ENCODE results near the gene PSENEN.
A peak's percentile ranks its signal among the peaks of the same experiment; 100 is the strongest.

The PSENEN gene

GRCh38 chr19:35717665-35718344 lies 27.6 kb upstream of the PSENEN start, which contains the start of gene KMT2B:
Gene KMT2B, plus strand, starts transcription at chr19:35718003. Its CDS starts 16 bp downstream, at chr19:35718019.
- peak; percentile 69; the same call in 2 of the 3 replicates for ATAC-seq
- TF ChIP-seq TSHZ2 (CRISPR knock-in tag; IDR thresholded peaks at IDR 0.05) (peak; percentile 1; the same call in 1 of the 2 replicates), TOX (CRISPR knock-in tag; IDR thresholded peaks at IDR 0.05; ENCODE audit: borderline replicate concordance) (no peak)

GRCh38 chr19:35718345-35719041 lies 27.0 kb upstream of the PSENEN start:
- ATAC-seq = no peak
- TF ChIP-seq TOX (CRISPR knock-in tag; IDR thresholded peaks at IDR 0.05; ENCODE audit: borderline replicate concordance) (no peak), POU6F1 (CRISPR knock-in tag; IDR thresholded peaks at IDR 0.05; ENCODE audit: borderline replicate concordance, low read depth) (no peak), ARNTL (CRISPR knock-in tag; IDR thresholded peaks at IDR 0.05; ENCODE audit: borderline replicate concordance, low read depth) (no peak), SNAI2 (CRISPR knock-in tag; IDR thresholded peaks at IDR 0.05) (no peak)

GRCh38 chr19:35719402-35720162 lies 25.9 kb upstream of the PSENEN start:
- no peak for TF ChIP-seq OSR1 (CRISPR knock-in tag; IDR thresholded peaks at IDR 0.05)
- TF ChIP-seq BACH2 (CRISPR knock-in tag; IDR thresholded peaks at IDR 0.05; ENCODE audit: borderline replicate concordance) = no peak
- TF ChIP-seq ZNF565 (CRISPR knock-in tag; conservative IDR thresholded peaks at IDR 0.05; ENCODE audit: low read depth) = no peak
- no peak for TF ChIP-seq ZFP3 (CRISPR knock-in tag; IDR thresholded peaks at IDR 0.05)
- TF ChIP-seq GLIS3 (CRISPR knock-in tag; IDR thresholded peaks at IDR 0.05) = no peak
- no peak for TF ChIP-seq SNAI2 (CRISPR knock-in tag; IDR thresholded peaks at IDR 0.05)
- no peak for ATAC-seq

- ATAC-seq = no peak
- TF ChIP-seq TCF4 (CRISPR knock-in tag; IDR thresholded peaks at IDR 0.05; ENCODE audit: borderline replicate concordance) (no peak), ISL1 (CRISPR knock-in tag; IDR thresholded peaks at IDR 0.05) (no peak), ZNF70 (CRISPR knock-in tag; IDR thresholded peaks at IDR 0.05) (no peak), CSRNP3 (CRISPR knock-in tag; IDR thresholded peaks at IDR 0.05) (no peak), ZFP3 (CRISPR knock-in tag; IDR thresholded peaks at IDR 0.05) (no peak), PPARA (CRISPR knock-in tag; IDR thresholded peaks at IDR 0.05; ENCODE audit: borderline replicate concordance) (no peak), RARB (CRISPR knock-in tag; IDR thresholded peaks at IDR 0.05) (no peak), SNAI2 (CRISPR knock-in tag; IDR thresholded peaks at IDR 0.05) (no peak), ZFP30 (CRISPR knock-in tag; IDR thresholded peaks at IDR 0.05) (no peak), ESRRG (CRISPR knock-in tag; IDR thresholded peaks at IDR 0.05) (no peak)
These were observed 25.3 kb upstream of the PSENEN start for GRCh38 chr19:35720163-35720524.

- no peak for ATAC-seq
- TF ChIP-seq TCF4 (CRISPR knock-in tag; IDR thresholded peaks at IDR 0.05; ENCODE audit: borderline replicate concordance) (no peak), PPARA (CRISPR knock-in tag; IDR thresholded peaks at IDR 0.05; ENCODE audit: borderline replicate concordance) (no peak), ZNF8 (CRISPR knock-in tag; IDR thresholded peaks at IDR 0.05) (no peak), ZC3H10 (CRISPR knock-in tag; IDR thresholded peaks at IDR 0.05) (no peak), ZNF565 (CRISPR knock-in tag; conservative IDR thresholded peaks at IDR 0.05; ENCODE audit: low read depth) (no peak), ESRRG (CRISPR knock-in tag; IDR thresholded peaks at IDR 0.05) (no peak), ARNTL (CRISPR knock-in tag; IDR thresholded peaks at IDR 0.05; ENCODE audit: borderline replicate concordance, low read depth) (no peak), BACH2 (CRISPR knock-in tag; IDR thresholded peaks at IDR 0.05; ENCODE audit: borderline replicate concordance) (no peak), TOX (CRISPR knock-in tag; IDR thresholded peaks at IDR 0.05; ENCODE audit: borderline replicate concordance) (no peak), PATZ1 (CRISPR knock-in tag; IDR thresholded peaks at IDR 0.05; ENCODE audit: borderline replicate concordance) (no peak), OSR1 (CRISPR knock-in tag; IDR thresholded peaks at IDR 0.05) (no peak), CREB5 (CRISPR knock-in tag; IDR thresholded peaks at IDR 0.05; ENCODE audit: low read depth) (no peak)
These were observed 24.8 kb upstream of the PSENEN start for GRCh38 chr19:35720648-35721047.

Measured in SK-N-SH treated with all-trans-retinoic acid at 6 μM for 48 hours (cell line).